Suprapubic skin (tissue), 4 donors: Measurements from ENCODE around the gene CAPN5. TPM values are rescaled to one million over a fixed set of nuclear protein-coding genes. Genes with fewer than 3 reads are reported as not detected.

ENCODE experiments used
- DNase-seq, 2 donors: peaks; one replicate each; pipeline ENCODE4 v3.0.0-alpha.2; 2019; ENCODE audit warnings: low spot score in 2 of 2
- H3K27ac ChIP-seq: fragments of 200-600 bp; sonication (generic); one replicate; pipeline ENCODE4 v1.5.1; 2019
- H3K27me3 ChIP-seq: fragments of 200-600 bp; sonication (generic); one replicate; pipeline ENCODE4 v1.5.1; 2019
- H3K36me3 ChIP-seq: fragments of 200-600 bp; sonication (generic); one replicate; pipeline ENCODE4 v1.5.1; 2019
- H3K4me1 ChIP-seq: fragments of 200-600 bp; sonication (generic); one replicate; pipeline ENCODE4 v1.5.1; 2019
- H3K4me3 ChIP-seq: fragments of 200-600 bp; sonication (generic); one replicate; pipeline ENCODE4 v1.5.1; 2019; ENCODE audit warnings: mild to moderate bottlenecking
- H3K9me3 ChIP-seq: fragments of 200-600 bp; sonication (generic); one replicate; pipeline ENCODE4 v1.5.1; 2019
- CTCF ChIP-seq, 2 donors: fragments of 200-600 bp in 1 of 2; fragments of 450-650 bp in 1 of 2; sonication (generic) in 1 of 2; IDR thresholded peaks; one replicate each; pipeline ENCODE4 v1.5.1; 2016 to 2019; ENCODE audit warnings: antibody characterized with exemption in 2 of 2, mild to moderate bottlenecking in 1 of 2, moderate library complexity in 1 of 2
- EP300 ChIP-seq: sonication (generic); formaldehyde crosslinking; IDR thresholded peaks from one replicate; pipeline ENCODE4 v1.6.1; 2017; ENCODE audit warnings: antibody characterized with exemption
- POLR2A ChIP-seq, 2 donors: fragments of 450-650 bp; IDR thresholded peaks; one replicate each; pipeline ENCODE4 v1.6.1; 2017; ENCODE audit warnings: antibody characterized with exemption in 2 of 2, mild to moderate bottlenecking in 2 of 2, moderate library complexity in 2 of 2
- POLR2AphosphoS5 ChIP-seq, 3 donors: sonication (generic); formaldehyde crosslinking; IDR thresholded peaks; one replicate each; pipeline ENCODE4 v1.6.1; 2017; ENCODE audit warnings: antibody characterized with exemption in 3 of 3
- WGBS: methylation state at CpG from one replicate; pipeline ENCODE4 v1.1.5; 2018; 5-methylcytosine and 5-hydroxymethylcytosine counted together
- total RNA-seq, 4 donors: library from RNA; depleted of rRNA; stranded (reverse); fragments of >200 nt; gene quantifications; one replicate each; pipeline ENCODE4 v1.1.0, GENCODE V29; 2016

Gene CAPN5
- total RNA-seq, 4 donors from 2014 or later, result 0.87 to 2.0 (median 1.1) TPM

- Histone ChIP-seq H3K4me1 (peaks cover 30% of the 10 kb centered on the region), H3K9me3 (no peaks in the 10 kb centered on the region), H3K27ac (no peak overlapping the region), H3K36me3 (no peaks in the 10 kb centered on the region), H3K4me3 (no peak overlapping the region), H3K27me3 (no peaks in the 10 kb centered on the region)
- peak in 1 of 2 donors; percentile 44 for DNase-seq
- TF ChIP-seq POLR2A (IDR thresholded peaks at IDR 0.05) (no peak), POLR2AphosphoS5 (IDR thresholded peaks at IDR 0.05) (no peak), EP300 (no peak), CTCF (IDR thresholded peaks at IDR 0.05) (no peak)
- WGBS, result 96% methylated on average over 9 of the region's 12 CpGs
Observed at GRCh38 chr11:77083566-77084245, 16.9 kb downstream of the CAPN5 start.

- no peak overlapping the region for H3K4me3 ChIP-seq
- no peaks in the 10 kb centered on the region for H3K9me3 ChIP-seq
- H3K27ac ChIP-seq, result no peak overlapping the region
- peaks cover 39% of the 10 kb centered on the region for H3K4me1 ChIP-seq
- WGBS, result 90% methylated on average over 8 of the region's 25 CpGs
- TF ChIP-seq POLR2A (IDR thresholded peaks at IDR 0.05) (no peak), POLR2AphosphoS5 (IDR thresholded peaks at IDR 0.05) (no peak), EP300 (no peak), CTCF (IDR thresholded peaks at IDR 0.05) (no peak)
- H3K36me3 ChIP-seq, result no peaks in the 10 kb centered on the region
- DNase-seq, result peak; percentile 59 to 74
- no peaks in the 10 kb centered on the region for H3K27me3 ChIP-seq
Observed at GRCh38 chr11:77084581-77085191, 17.9 kb downstream of the CAPN5 start.

- WGBS, result 81% methylated on average over 6 of the region's 6 CpGs
- TF ChIP-seq POLR2AphosphoS5 (IDR thresholded peaks at IDR 0.05) (no peak), EP300 (no peak), POLR2A (IDR thresholded peaks at IDR 0.05) (no peak), CTCF (IDR thresholded peaks at IDR 0.05) (no peak)
- DNase-seq, result peak; percentile 46 to 72
- H3K4me3 ChIP-seq, result no peak overlapping the region
- no peaks in the 10 kb centered on the region for H3K9me3 ChIP-seq
- no peak overlapping the region for H3K27ac ChIP-seq
- no peaks in the 10 kb centered on the region for H3K27me3 ChIP-seq
- peaks cover 39% of the 10 kb centered on the region for H3K4me1 ChIP-seq
- H3K36me3 ChIP-seq, result no peaks in the 10 kb centered on the region
Observed at GRCh38 chr11:77085652-77086051, 18.9 kb downstream of the CAPN5 start.

GRCh38 chr11:77086521-77087472 lies 20.0 kb downstream of the CAPN5 start:
- Histone ChIP-seq H3K27me3 (no peaks in the 10 kb centered on the region), H3K4me3 (no peak overlapping the region), H3K27ac (no peak overlapping the region), H3K36me3 (no peaks in the 10 kb centered on the region), H3K9me3 (no peaks in the 10 kb centered on the region), H3K4me1 (peaks cover 39% of the 10 kb centered on the region)
- DNase-seq, result peak; percentile 51 to 62
- TF ChIP-seq EP300, result no peak
- TF ChIP-seq CTCF (IDR thresholded peaks at IDR 0.05), result no peak
- TF ChIP-seq POLR2A (IDR thresholded peaks at IDR 0.05), result no peak
- no peak for TF ChIP-seq POLR2AphosphoS5 (IDR thresholded peaks at IDR 0.05)
- 73% methylated on average over 20 of the region's 23 CpGs for WGBS
